Measurements from ENCODE around the gene SPAG16. TPM values are rescaled to one million over a fixed set of nuclear protein-coding genes. Genes with fewer than 3 reads are reported as not detected.

SPAG16 gene
- total RNA-seq, 4 donors from 2014 or later = 5.0 to 73.8 (median 21.6) TPM

- DNase-seq = no peak
- Histone ChIP-seq H3K9me3 (no peaks in the 10 kb centered on the region), H3K36me3 (no peaks in the 10 kb centered on the region), H3K27ac (no peak overlapping the region), H3K4me1 (no peaks in the 10 kb centered on the region), H3K4me3 (no peak overlapping the region), H3K27me3 (no peaks in the 10 kb centered on the region)
- no peak for TF ChIP-seq CTCF (IDR thresholded peaks at IDR 0.05)
- no peak for TF ChIP-seq POLR2A (IDR thresholded peaks at IDR 0.05)
- intact Hi-C loops (cut with DNase I; ENCODE audit: low total_unique reads) = no loop called here
These were observed 890.3 kb downstream of the SPAG16 start for GRCh38 chr2:214174563-214174962.

- intact Hi-C loops (cut with DNase I; ENCODE audit: low total_unique reads) = no loop called here
- TF ChIP-seq CTCF (IDR thresholded peaks at IDR 0.05) (no peak), POLR2A (IDR thresholded peaks at IDR 0.05) (no peak)
These were observed 895.8 kb downstream of the SPAG16 start for GRCh38 chr2:214180071-214180470.

GRCh38 chr2:214180686-214181085 lies 896.4 kb downstream of the SPAG16 start:
- H3K27ac ChIP-seq = no peak overlapping the region
- H3K9me3 ChIP-seq = no peaks in the 10 kb centered on the region
- intact Hi-C loops (cut with DNase I; ENCODE audit: low total_unique reads) = no loop called here
- no peak for TF ChIP-seq POLR2A (IDR thresholded peaks at IDR 0.05)
- TF ChIP-seq CTCF (IDR thresholded peaks at IDR 0.05) = no peak
- DNase-seq = no peak
- no peaks in the 10 kb centered on the region for H3K4me1 ChIP-seq
- no peaks in the 10 kb centered on the region for H3K27me3 ChIP-seq
- no peak overlapping the region for H3K4me3 ChIP-seq
- H3K36me3 ChIP-seq = no peaks in the 10 kb centered on the region

More at GRCh38 chr2:214180071-214180470, 895.8 kb downstream of the SPAG16 start:
- DNase-seq = no peak
- Histone ChIP-seq H3K4me1 (no peaks in the 10 kb centered on the region), H3K4me3 (no peak overlapping the region), H3K27ac (no peak overlapping the region), H3K9me3 (no peaks in the 10 kb centered on the region), H3K27me3 (no peaks in the 10 kb centered on the region), H3K36me3 (no peaks in the 10 kb centered on the region)

GRCh38 chr2:214184461-214184860 lies 900.2 kb downstream of the SPAG16 start:
- H3K27me3 ChIP-seq = no peaks in the 10 kb centered on the region
- no peaks in the 10 kb centered on the region for H3K36me3 ChIP-seq
- TF ChIP-seq CTCF (IDR thresholded peaks at IDR 0.05) = no peak
- TF ChIP-seq POLR2A (IDR thresholded peaks at IDR 0.05) = no peak
- H3K4me3 ChIP-seq = no peak overlapping the region
- no peak overlapping the region for H3K27ac ChIP-seq
- no peaks in the 10 kb centered on the region for H3K9me3 ChIP-seq
- no peaks in the 10 kb centered on the region for H3K4me1 ChIP-seq
- DNase-seq = no peak
- intact Hi-C loops (cut with DNase I; ENCODE audit: low total_unique reads) = no loop called here

GRCh38 chr2:214185546-214185945 lies 901.3 kb downstream of the SPAG16 start:
- no peaks in the 10 kb centered on the region for H3K4me1 ChIP-seq
- no peaks in the 10 kb centered on the region for H3K9me3 ChIP-seq
- H3K27me3 ChIP-seq = no peaks in the 10 kb centered on the region
- TF ChIP-seq CTCF (IDR thresholded peaks at IDR 0.05) (no peak), POLR2A (IDR thresholded peaks at IDR 0.05) (no peak)
- H3K36me3 ChIP-seq = no peaks in the 10 kb centered on the region
- intact Hi-C loops (cut with DNase I; ENCODE audit: low total_unique reads) = no loop called here
- no peak overlapping the region for H3K27ac ChIP-seq
- H3K4me3 ChIP-seq = no peak overlapping the region
- DNase-seq = no peak
